H1 (cell line): Measurements from ENCODE around the gene NUDCD2. TPM values are rescaled to one million over a fixed set of nuclear protein-coding genes. Genes with fewer than 3 reads are reported as not detected.
A peak's percentile ranks its signal among the peaks of the same experiment; 100 is the strongest.

Source experiments
- CTCF ChIA-PET: fragments of 300-600 bp; sonication (Branson Sonifier 250); formaldehyde crosslinking; loops from one replicate; lab custom pipeline; 2021; ENCODE audit not compliant: partially characterized antibody; lab: Charles Lee
- POLR2A ChIA-PET: fragments of 300-600 bp; sonication (Branson Sonifier 250); formaldehyde crosslinking; loops from one replicate; lab custom pipeline; 2021; ENCODE audit warnings: inconsistent platforms; ENCODE audit not compliant: partially characterized antibody; lab: Charles Lee
- DNase-seq, 2 experiments: peaks; one replicate each; pipeline versions ENCODE4 v3.0.0 to v3.0.0-alpha.2; 2010 to 2022; ENCODE audit warnings: low spot score in 2 of 2, low read depth in 1 of 2, mixed read lengths in 1 of 2
- FAIRE-seq: peaks from 2 replicates; lab custom pipeline; 2011; peaks lifted over from hg19 to GRCh38; lab: Jason Lieb, UNC
- H2AFZ ChIP-seq: 2 replicates; pipeline ENCODE4 v1.8.1; 2012; ENCODE audit warnings: low read length, inconsistent platforms
- H2AK5ac ChIP-seq: 2 replicates; pipeline ENCODE4 v1.6.1; 2013; ENCODE audit warnings: low read depth, low read length
- H2BK120ac ChIP-seq: replicated peaks from 2 replicates; pipeline ENCODE3; 2013; ENCODE audit warnings: low read depth, low read length, inconsistent platforms
- H2BK12ac ChIP-seq: 2 replicates; pipeline ENCODE4 v1.6.1; 2013; ENCODE audit warnings: low read depth, low read length
- H2BK15ac ChIP-seq: 2 replicates; pipeline ENCODE4 v1.6.1; 2013; ENCODE audit warnings: low read length
- H2BK20ac ChIP-seq: 2 replicates; pipeline ENCODE4 v1.6.1; 2013; ENCODE audit warnings: low read length
- H2BK5ac ChIP-seq: 2 replicates; pipeline ENCODE4 v1.6.1; 2013; ENCODE audit warnings: low read depth, low read length
- H3K14ac ChIP-seq: 2 replicates; pipeline ENCODE4 v1.6.1; 2013; ENCODE audit warnings: inconsistent platforms; ENCODE audit not compliant: insufficient read length
- H3K18ac ChIP-seq: 2 replicates; pipeline ENCODE4 v1.6.1; 2013; ENCODE audit warnings: low read length; ENCODE audit errors: extremely low read depth
- H3K23ac ChIP-seq: 2 replicates; pipeline ENCODE4 v1.6.1; 2013; ENCODE audit warnings: inconsistent platforms; ENCODE audit not compliant: insufficient read length
- H3K23me2 ChIP-seq: 2 replicates; pipeline ENCODE4 v1.6.1; 2013; ENCODE audit warnings: low read depth, low read length
- H3K27ac ChIP-seq: 2 replicates; pipeline ENCODE4 v1.6.1; 2011; ENCODE audit warnings: low read depth, low read length, inconsistent platforms
- H3K27me3 ChIP-seq, 4 experiments: replicated peaks in 1 of 4; 1 replicate in 1 of 4; 2 replicates in 3 of 4; pipeline versions ENCODE4 v1.6.1 to v1.8.1; 2011 to 2013; ENCODE audit warnings: low read length in 3 of 4, mild to moderate bottlenecking in 3 of 4, inconsistent platforms in 2 of 4, mixed read lengths in 2 of 4, moderate library complexity in 1 of 4; ENCODE audit not compliant: control insufficient read depth in 3 of 4, insufficient read depth in 3 of 4; ENCODE audit errors: extremely low read depth in 1 of 4
- H3K36me3 ChIP-seq, 4 experiments: 2 replicates each; pipeline versions ENCODE4 v1.6.1 to v1.8.1; 2011 to 2013; ENCODE audit warnings: mild to moderate bottlenecking in 4 of 4, low read length in 3 of 4, moderate library complexity in 2 of 4, control low read depth in 1 of 4, inconsistent platforms in 1 of 4; ENCODE audit not compliant: insufficient read depth in 4 of 4, control insufficient read depth in 2 of 4
- H3K4ac ChIP-seq: replicated peaks from 2 replicates; pipeline ENCODE3; 2013; ENCODE audit warnings: low read length, low read depth, mixed read lengths, inconsistent platforms; ENCODE audit not compliant: insufficient read length
- H3K4me1 ChIP-seq, 4 experiments: replicated peaks in 1 of 4; 1 replicate in 1 of 4; 2 replicates in 3 of 4; pipeline versions ENCODE4 v1.6.1 to v1.8.1; 2011 to 2013; ENCODE audit warnings: low read length in 3 of 4, inconsistent platforms in 2 of 4, mixed read lengths in 1 of 4; ENCODE audit not compliant: insufficient read depth in 4 of 4, control insufficient read depth in 3 of 4
- H3K4me2 ChIP-seq, 2 experiments: 2 replicates each; pipeline versions ENCODE4 v1.6.1 to v1.8.1; 2011 to 2013; ENCODE audit warnings: low read depth in 2 of 2, low read length in 2 of 2, control low read depth in 1 of 2, inconsistent platforms in 1 of 2, mild to moderate bottlenecking in 1 of 2; ENCODE audit not compliant: insufficient read depth in 1 of 2
- H3K4me3 ChIP-seq, 4 experiments: fragments of 200-600, 300-600 bp in 1 of 4; sonication (generic), shearing (Covaris generic), sonication (Bioruptor Twin) in 1 of 4; 2 replicates each; pipeline versions ENCODE4 v1.5.1 to v1.8.1; 2011 to 2016; ENCODE audit warnings: low read length in 4 of 4, low read depth in 3 of 4, control low read depth in 2 of 4, inconsistent platforms in 2 of 4, mild to moderate bottlenecking in 2 of 4, mixed read lengths in 1 of 4, moderate library complexity in 1 of 4; ENCODE audit not compliant: insufficient read depth in 2 of 4; ENCODE audit errors: extremely low read depth in 1 of 4
- H3K56ac ChIP-seq: replicated peaks from 2 replicates; pipeline ENCODE3; 2013; ENCODE audit warnings: low read depth, mild to moderate bottlenecking, mixed read lengths, low read length, inconsistent platforms; ENCODE audit not compliant: insufficient read length
- H3K79me1 ChIP-seq: 2 replicates; pipeline ENCODE4 v1.6.1; 2013; ENCODE audit warnings: low read depth, low read length, control low read depth
- H3K79me2 ChIP-seq, 2 experiments: 2 replicates each; pipeline versions ENCODE4 v1.6.1 to v1.8.1; 2012 to 2013; ENCODE audit warnings: low read length in 2 of 2, mild to moderate bottlenecking in 2 of 2, inconsistent platforms in 1 of 2; ENCODE audit not compliant: insufficient read depth in 2 of 2, control insufficient read depth in 1 of 2
- H3K9ac ChIP-seq, 4 experiments: replicated peaks in 1 of 4; 1 replicate in 1 of 4; 2 replicates in 3 of 4; pipeline versions ENCODE4 v1.6.1 to v1.8.1; 2011 to 2013; ENCODE audit warnings: low read depth in 3 of 4, low read length in 3 of 4, control low read depth in 2 of 4, mild to moderate bottlenecking in 2 of 4, moderate library complexity in 2 of 4, inconsistent platforms in 1 of 4; ENCODE audit errors: extremely low read depth in 1 of 4
- H3K9me3 ChIP-seq, 2 experiments: 2 replicates each; pipeline versions ENCODE4 v1.6.1 to v1.8.1; 2012 to 2013; ENCODE audit warnings: mild to moderate bottlenecking in 2 of 2, moderate library complexity in 2 of 2, control low read depth in 1 of 2, inconsistent platforms in 1 of 2, low read depth in 1 of 2, low read length in 1 of 2, mixed read lengths in 1 of 2; ENCODE audit not compliant: insufficient read depth in 2 of 2
- H4K20me1 ChIP-seq, 2 experiments: replicated peaks in 1 of 2; 2 replicates each; pipeline versions ENCODE3 to v1.8.1; 2011 to 2013; ENCODE audit warnings: inconsistent platforms in 2 of 2, low read length in 2 of 2, mild to moderate bottlenecking in 1 of 2; ENCODE audit not compliant: insufficient read depth in 2 of 2, control insufficient read depth in 1 of 2
- H4K5ac ChIP-seq: 2 replicates; pipeline ENCODE4 v1.6.1; 2013; ENCODE audit warnings: low read length, low read depth, mixed read lengths, inconsistent platforms; ENCODE audit not compliant: insufficient read length
- H4K8ac ChIP-seq: 2 replicates; pipeline ENCODE4 v1.8.0; 2013; ENCODE audit warnings: mild to moderate bottlenecking, moderate library complexity, low read length, inconsistent platforms; ENCODE audit not compliant: insufficient read depth; ENCODE audit errors: extremely low read depth
- H4K91ac ChIP-seq: replicated peaks from 2 replicates; pipeline ENCODE3; 2013; ENCODE audit warnings: low read length, mixed read lengths, inconsistent platforms; ENCODE audit not compliant: insufficient read length
- CTBP2 ChIP-seq: IDR thresholded peaks from 2 replicates; pipeline ENCODE4 v1.7.0; 2011; ENCODE audit warnings: borderline replicate concordance, mild to moderate bottlenecking, moderate library complexity, mixed read lengths, low read length; ENCODE audit not compliant: insufficient read depth, insufficient read length
- TAF1 ChIP-seq: IDR thresholded peaks from 2 replicates; pipeline ENCODE4 v1.6.1; 2011; ENCODE audit warnings: mild to moderate bottlenecking, low read depth, low read length
- WGBS, 2 experiments: shearing (Covaris generic) in 1 of 2; methylation state at CpG; one replicate each; pipeline versions ENCODE4 v1.1.6 to v1.1.7; 2013 to 2015; ENCODE audit warnings: low lambda C conversion rate in 2 of 2, mixed read lengths in 2 of 2, inconsistent platforms in 1 of 2, low coverage in 1 of 2, missing lambda C conversion rate in 1 of 2; ENCODE audit not compliant: insufficient replicate concordance in 2 of 2, insufficient coverage in 1 of 2, insufficient read length in 1 of 2; ENCODE audit errors: extremely low coverage in 1 of 2, missing lambda C conversion rate in 1 of 2; 5-methylcytosine and 5-hydroxymethylcytosine counted together
- polyA plus RNA-seq, 7 experiments: library from polyadenylated mRNA; depleted of rRNA in 3 of 7; stranded (reverse) in 5 of 7; unstranded in 2 of 7; fragments of >200 nt in 5 of 7; fragments of 200-250 nt in 2 of 7; gene quantifications; 1 replicate in 5 of 7; 2 replicates in 1 of 7; 4 replicates in 1 of 7; pipeline versions ENCODE4 v1.2.1 to v1.2.3, GENCODE V29; 2011 to 2013; ENCODE audit warnings: missing spikeins in 2 of 7, mixed read lengths in 2 of 7
- total RNA-seq: library from RNA; stranded (reverse); fragmentation: NEBNext Ultra II Directional; extraction: Animal tissue kit (Norgen Biotek cat#: 25700); gene quantifications from 2 replicates; pipeline ENCODE4 v1.2.1, GENCODE V29; 2021

NUDCD2 gene
- total and polyA plus RNA-seq, 2 of the 8 experiments (the other 6 are each of a cell fraction or from before 2014, with no cell fraction given), result 12.2 to 59.5 TPM

- Histone ChIP-seq H3K14ac (no peak overlapping the region), H3K56ac (no peak overlapping the region), H2BK12ac (no peak overlapping the region; the same call in 1 of the 2 replicates), H2BK20ac (no peak overlapping the region), H3K4ac (no peak overlapping the region), H4K5ac (no peak overlapping the region), H3K23me2 (peaks cover 6% of the 10 kb centered on the region), H4K8ac (no peak overlapping the region), H3K36me3 (peaks cover 2 to 23% (median 7%) of the 10 kb centered on the region in 4 experiments; a peak in 4 of 8 replicates), H2AFZ (no peak overlapping the region), H2BK120ac (no peak overlapping the region), H3K9me3 (no peaks in the 10 kb centered on the region), H3K18ac (no peak overlapping the region), H2BK5ac (no peak overlapping the region), H3K79me2 (peaks cover 5 to 45% of the 10 kb centered on the region in 2 experiments; a peak in 3 of 4 replicates), H3K27me3 (no peaks in the 10 kb centered on the region), H3K27ac (no peak overlapping the region), H3K9ac (peak overlapping the region in 3 of 4 experiments; percentile 94 to 97 (median 97); a peak in 6 of 7 replicates), H3K4me1 (peaks cover 0 to 7% (median 2%) of the 10 kb centered on the region in 4 experiments; a peak in 4 of 7 replicates), H3K4me3 (peak overlapping the region; percentile 61 to 84 (median 74)), H3K4me2 (peak overlapping the region; percentile 64 to 79), H3K79me1 (no peaks in the 10 kb centered on the region; the same call in 1 of the 2 replicates), H2AK5ac (no peak overlapping the region), H3K23ac (no peak overlapping the region), H4K91ac (no peak overlapping the region), H4K20me1 (no peaks in the 10 kb centered on the region), H2BK15ac (no peak overlapping the region)
- ChIA-PET CTCF (interaction anchor here (1.1 to 1.9 kb wide), 5 partner anchors 21 to 46 kb away, joined by 3 to 8 read pairs (median 4); partner anchors contain the start of gene MAT2B), POLR2A (interaction anchor here (1.5 to 9.6 kb wide), 10 partner anchors 10 to 75 kb away, joined by 3 to 189 read pairs (median 13); partner anchors contain the start of genes CCNG1 and MAT2B)
- DNase-seq, result no peak
- no peak for TF ChIP-seq CTBP2
- TF ChIP-seq TAF1, result no peak
- no peak for FAIRE-seq
- 53% methylated on average over 6 of the region's 6 CpGs; no CpG with 5 or more reads in 1 of the 2 experiments for WGBS, 2 experiments
Measured at GRCh38 chr5:163458778-163459385, 1.0 kb downstream of the NUDCD2 start.
